Measurements from ENCODE around the gene ARMC9.
"Not testable (repeated sequence)": the region's sequence is repeated elsewhere in the genome, so short reads cannot be mapped to it uniquely, and the experiment has no call there.

ARMC9 gene

DNA sequence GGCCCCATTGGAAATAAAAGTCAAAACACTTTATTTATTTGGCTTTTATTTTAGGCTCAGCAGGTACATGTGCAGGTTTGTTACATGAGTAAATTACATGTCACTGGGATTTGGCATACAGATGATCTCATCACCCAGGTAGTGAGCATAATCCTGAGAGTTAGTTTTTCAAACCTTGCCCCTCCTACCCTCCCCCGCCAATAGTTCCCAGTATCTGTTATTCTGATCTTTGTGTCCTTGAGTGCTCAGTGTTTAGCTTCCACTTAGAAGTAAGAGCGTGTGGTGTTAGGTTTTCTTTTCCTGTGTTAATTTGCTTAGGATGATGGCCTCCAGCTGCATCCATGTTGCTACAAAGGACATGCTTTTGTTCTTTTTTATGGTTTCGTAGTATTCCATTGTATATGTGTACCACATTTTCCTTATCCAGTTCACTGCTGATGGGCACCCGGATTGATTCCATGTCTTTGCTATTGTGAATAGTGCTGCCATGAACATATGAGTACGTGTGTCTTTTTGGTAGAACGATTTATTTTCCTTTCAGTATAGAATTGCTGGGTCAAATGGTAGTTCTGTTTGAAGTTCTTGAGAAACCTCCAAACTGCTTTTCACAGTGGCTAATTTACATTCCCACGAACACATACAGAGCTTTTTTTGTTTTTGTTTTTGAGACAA, 47.9 kb downstream of the ARMC9 start:
- Histone ChIP-seq H3K27me3 (ENCODE audit: insufficient read depth, low read depth) (no peaks in the 10 kb centered on the region), H3K4me1 (ENCODE audit: low read depth, poor library complexity, severe bottlenecking) (no peaks in the 10 kb centered on the region), H3K79me2 (ENCODE audit: insufficient read depth, low read depth) (no peaks in the 10 kb centered on the region), H3K27ac (no peak overlapping the region), H3K4me2 (no peak overlapping the region), H3K4me3 (IDR thresholded peaks at IDR 0.05; ENCODE audit: insufficient read depth, low read depth, low read length) (no peak overlapping the region), H4K20me1 (ENCODE audit: insufficient read depth) (no peaks in the 10 kb centered on the region), H2AFZ (ENCODE audit: low read depth) (no peak overlapping the region), H3K36me3 (ENCODE audit: insufficient read depth) (no peaks in the 10 kb centered on the region), H3K9ac (no peak overlapping the region)
- TF ChIP-seq, protein P1, sequence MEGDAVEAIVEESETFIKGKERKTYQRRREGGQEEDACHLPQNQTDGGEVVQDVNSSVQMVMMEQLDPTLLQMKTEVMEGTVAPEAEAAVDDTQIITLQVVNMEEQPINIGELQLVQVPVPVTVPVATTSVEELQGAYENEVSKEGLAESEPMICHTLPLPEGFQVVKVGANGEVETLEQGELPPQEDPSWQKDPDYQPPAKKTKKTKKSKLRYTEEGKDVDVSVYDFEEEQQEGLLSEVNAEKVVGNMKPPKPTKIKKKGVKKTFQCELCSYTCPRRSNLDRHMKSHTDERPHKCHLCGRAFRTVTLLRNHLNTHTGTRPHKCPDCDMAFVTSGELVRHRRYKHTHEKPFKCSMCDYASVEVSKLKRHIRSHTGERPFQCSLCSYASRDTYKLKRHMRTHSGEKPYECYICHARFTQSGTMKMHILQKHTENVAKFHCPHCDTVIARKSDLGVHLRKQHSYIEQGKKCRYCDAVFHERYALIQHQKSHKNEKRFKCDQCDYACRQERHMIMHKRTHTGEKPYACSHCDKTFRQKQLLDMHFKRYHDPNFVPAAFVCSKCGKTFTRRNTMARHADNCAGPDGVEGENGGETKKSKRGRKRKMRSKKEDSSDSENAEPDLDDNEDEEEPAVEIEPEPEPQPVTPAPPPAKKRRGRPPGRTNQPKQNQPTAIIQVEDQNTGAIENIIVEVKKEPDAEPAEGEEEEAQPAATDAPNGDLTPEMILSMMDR (conservative IDR thresholded peaks at IDR 0.05; ENCODE audit: low read depth, low read length), result no peak

DNA sequence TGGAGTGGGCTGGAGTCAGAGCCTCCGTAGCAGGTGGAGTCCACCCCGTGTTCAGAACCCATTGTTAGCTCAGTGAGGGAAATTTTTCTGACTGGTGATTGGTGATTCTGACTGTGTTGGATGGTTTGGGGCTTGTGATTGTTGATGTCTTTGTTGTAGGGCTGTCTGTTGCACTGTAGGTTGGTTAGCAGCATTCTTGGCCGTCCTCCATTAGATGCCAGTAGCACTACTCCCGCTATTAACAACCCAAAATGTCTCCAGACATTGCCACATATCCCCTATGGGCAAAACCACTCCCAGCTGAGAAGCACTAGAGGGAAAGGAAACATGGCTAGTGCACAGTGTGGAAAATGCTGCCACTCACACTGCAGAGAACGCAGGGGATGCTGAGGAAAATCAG, 51.7 kb downstream of the ARMC9 start:
- Histone ChIP-seq H3K9ac (no peak overlapping the region), H3K36me3 (ENCODE audit: insufficient read depth) (no peaks in the 10 kb centered on the region)

DNA sequence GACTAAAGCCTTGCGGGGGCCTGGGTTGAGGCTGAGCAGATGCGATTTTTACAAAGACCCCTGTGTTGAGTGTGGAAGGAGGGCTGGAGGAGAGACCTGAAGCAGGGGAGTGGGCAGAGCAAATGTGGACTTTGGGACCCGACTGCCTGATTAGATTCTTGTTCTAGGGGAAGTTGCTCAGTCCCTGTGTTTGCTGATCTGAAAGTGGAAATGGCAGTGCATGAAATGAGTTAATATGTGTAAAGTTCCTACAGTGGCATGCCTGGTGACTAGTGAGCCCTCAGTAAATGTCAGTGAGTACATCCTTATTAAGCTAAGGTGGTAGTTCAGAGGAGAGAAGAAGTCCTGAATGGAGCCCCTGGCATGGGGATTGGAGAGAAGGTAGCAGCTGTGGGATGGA, 52.3 kb downstream of the ARMC9 start:
- Histone ChIP-seq H3K27me3 (ENCODE audit: insufficient read depth, low read depth) (no peaks in the 10 kb centered on the region), H3K4me2 (no peak overlapping the region), H3K4me3 (IDR thresholded peaks at IDR 0.05; ENCODE audit: insufficient read depth, low read depth, low read length) (no peak overlapping the region), H4K20me1 (ENCODE audit: insufficient read depth) (no peaks in the 10 kb centered on the region), H3K79me2 (ENCODE audit: insufficient read depth, low read depth) (no peaks in the 10 kb centered on the region), H3K9ac (no peak overlapping the region), H2AFZ (ENCODE audit: low read depth) (no peak overlapping the region), H3K27ac (no peak overlapping the region), H3K36me3 (ENCODE audit: insufficient read depth) (no peaks in the 10 kb centered on the region), H3K4me1 (ENCODE audit: low read depth, poor library complexity, severe bottlenecking) (no peaks in the 10 kb centered on the region)
- TF ChIP-seq, protein P1 (conservative IDR thresholded peaks at IDR 0.05; ENCODE audit: low read depth, low read length), result no peak

More for the DNA sequence above, 51.7 kb downstream of the ARMC9 start:
- H3K4me2 ChIP-seq, result no peak overlapping the region
- H3K79me2 ChIP-seq (ENCODE audit: insufficient read depth, low read depth), result no peaks in the 10 kb centered on the region
- H4K20me1 ChIP-seq (ENCODE audit: insufficient read depth), result no peaks in the 10 kb centered on the region
- H3K27me3 ChIP-seq (ENCODE audit: insufficient read depth, low read depth), result no peaks in the 10 kb centered on the region
- TF ChIP-seq, protein P1 (conservative IDR thresholded peaks at IDR 0.05; ENCODE audit: low read depth, low read length), result no peak
- no peak overlapping the region for H3K4me3 ChIP-seq (IDR thresholded peaks at IDR 0.05; ENCODE audit: insufficient read depth, low read depth, low read length)
- no peaks in the 10 kb centered on the region for H3K4me1 ChIP-seq (ENCODE audit: low read depth, poor library complexity, severe bottlenecking)
- H2AFZ ChIP-seq (ENCODE audit: low read depth), result no peak overlapping the region
- H3K27ac ChIP-seq, result no peak overlapping the region

- H3K27me3 ChIP-seq (ENCODE audit: insufficient read depth, low read depth); H3K4me2 ChIP-seq; H3K36me3 ChIP-seq (ENCODE audit: insufficient read depth); H4K20me1 ChIP-seq (ENCODE audit: insufficient read depth); H3K4me3 ChIP-seq (IDR thresholded peaks at IDR 0.05; ENCODE audit: insufficient read depth, low read depth, low read length); H3K79me2 ChIP-seq (ENCODE audit: insufficient read depth, low read depth); H2AFZ ChIP-seq (ENCODE audit: low read depth); H3K4me1 ChIP-seq (ENCODE audit: low read depth, poor library complexity, severe bottlenecking); H3K9ac ChIP-seq; H3K27ac ChIP-seq: not testable (repeated sequence)
These were observed 54.9 kb downstream of the ARMC9 start for GRCh38 chr2:231253292-231253691.

GRCh38 chr2:231256494-231256893, 58.1 kb downstream of the ARMC9 start:
- Histone ChIP-seq H3K36me3 (ENCODE audit: insufficient read depth) (no peaks in the 10 kb centered on the region), H3K27me3 (ENCODE audit: insufficient read depth, low read depth) (no peaks in the 10 kb centered on the region), H3K79me2 (ENCODE audit: insufficient read depth, low read depth) (no peaks in the 10 kb centered on the region), H3K4me1 (ENCODE audit: low read depth, poor library complexity, severe bottlenecking) (no peaks in the 10 kb centered on the region), H4K20me1 (ENCODE audit: insufficient read depth) (no peaks in the 10 kb centered on the region), H3K9ac (no peak overlapping the region), H3K27ac (no peak overlapping the region), H3K4me3 (IDR thresholded peaks at IDR 0.05; ENCODE audit: insufficient read depth, low read depth, low read length) (no peak overlapping the region), H3K4me2 (no peak overlapping the region), H2AFZ (ENCODE audit: low read depth) (no peak overlapping the region)
- TF ChIP-seq, protein P1 (conservative IDR thresholded peaks at IDR 0.05; ENCODE audit: low read depth, low read length), result no peak
